GM21723 (cell line): ENCODE results near the gene SOAT1.
"Not testable (repeated sequence)": the region's sequence is repeated elsewhere in the genome, so short reads cannot be mapped to it uniquely, and the experiment has no call there.

ENCODE experiments used
- ATAC-seq: cut with Tn5 transposase; IDR thresholded peaks from one replicate; pipeline ENCODE4 v1.9.1; 2021; ENCODE audit warnings: mild to moderate bottlenecking, moderate library complexity; ENCODE audit not compliant: unreplicated experiment

The SOAT1 gene

DNA sequence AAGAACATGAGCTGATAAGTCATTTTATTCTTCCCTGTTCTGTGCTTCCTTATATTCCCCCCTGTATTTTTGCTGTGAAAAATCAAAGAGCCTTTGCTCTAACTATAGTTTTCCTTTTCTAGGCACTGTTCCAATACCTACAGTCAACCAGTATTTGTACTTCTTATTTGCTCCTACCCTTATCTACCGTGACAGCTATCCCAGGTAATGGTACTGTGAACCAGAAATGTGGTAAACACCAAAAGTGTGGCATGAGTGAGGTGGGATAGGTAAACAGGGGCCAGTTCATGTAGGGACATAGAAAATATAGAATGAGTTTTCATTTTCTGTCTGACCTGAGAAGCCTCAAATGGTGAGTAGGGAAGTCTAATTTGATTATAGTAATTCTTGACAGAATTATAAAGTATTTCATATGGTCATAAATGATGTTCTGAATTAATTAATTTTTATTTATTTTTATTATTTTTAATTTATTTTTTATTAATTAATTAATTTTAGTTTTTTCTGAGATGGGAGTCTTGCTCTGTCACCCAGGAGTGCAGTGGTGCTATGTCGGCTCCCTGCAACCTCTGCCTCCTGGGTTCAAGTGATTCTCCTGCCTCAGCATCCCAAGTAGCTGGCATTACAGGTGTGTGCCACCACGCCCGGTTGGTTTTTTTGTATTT lies 49.3 kb downstream of the SOAT1 start:
- ATAC-seq, result no peak

- no peak for ATAC-seq
These were observed 57.7 kb downstream of the SOAT1 start for GRCh38 chr1:179351281-179351680.

DNA sequence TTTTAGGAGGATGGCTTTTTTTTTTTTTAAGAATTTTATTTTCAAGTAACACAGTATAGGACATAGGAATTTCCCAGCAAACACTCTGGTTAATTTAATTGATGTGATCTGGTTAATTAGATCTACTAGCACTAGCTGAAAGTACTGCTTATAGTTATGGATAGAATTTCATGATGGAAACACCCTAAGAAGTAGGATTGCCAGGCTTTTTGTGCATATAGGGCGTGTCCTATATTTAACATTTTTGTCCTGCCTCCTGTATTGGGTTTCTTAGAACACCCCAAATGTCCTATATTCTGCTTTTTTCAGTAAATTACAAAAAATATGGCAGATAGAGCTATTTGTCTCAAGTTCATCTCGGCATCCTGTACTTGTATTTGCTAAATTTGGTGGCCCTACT lies 58.6 kb downstream of the SOAT1 start:
- ATAC-seq, result no peak

- no peak for ATAC-seq
These were observed 59.9 kb downstream of the SOAT1 start for GRCh38 chr1:179353546-179353945.

DNA sequence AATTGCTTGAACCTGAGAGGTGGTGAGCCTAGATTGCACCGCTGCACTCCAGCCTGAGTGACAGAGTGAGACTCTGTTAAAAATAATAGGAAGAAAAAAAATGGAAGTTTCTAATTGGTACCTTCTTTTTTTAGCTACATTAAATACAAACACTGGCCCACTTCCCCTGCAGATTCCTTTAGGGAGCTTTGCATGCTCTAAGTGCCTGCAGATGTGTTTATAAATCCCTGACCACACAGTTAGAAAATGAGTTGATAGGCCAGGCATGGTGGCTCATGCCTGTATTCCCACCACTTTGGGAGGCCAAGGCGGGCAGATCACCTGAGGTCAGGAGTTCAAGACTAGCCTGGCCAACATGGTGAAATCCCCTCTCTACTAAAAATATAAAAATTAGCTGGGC lies 68.0 kb downstream of the SOAT1 start:
- ATAC-seq, result not testable (repeated sequence)

DNA sequence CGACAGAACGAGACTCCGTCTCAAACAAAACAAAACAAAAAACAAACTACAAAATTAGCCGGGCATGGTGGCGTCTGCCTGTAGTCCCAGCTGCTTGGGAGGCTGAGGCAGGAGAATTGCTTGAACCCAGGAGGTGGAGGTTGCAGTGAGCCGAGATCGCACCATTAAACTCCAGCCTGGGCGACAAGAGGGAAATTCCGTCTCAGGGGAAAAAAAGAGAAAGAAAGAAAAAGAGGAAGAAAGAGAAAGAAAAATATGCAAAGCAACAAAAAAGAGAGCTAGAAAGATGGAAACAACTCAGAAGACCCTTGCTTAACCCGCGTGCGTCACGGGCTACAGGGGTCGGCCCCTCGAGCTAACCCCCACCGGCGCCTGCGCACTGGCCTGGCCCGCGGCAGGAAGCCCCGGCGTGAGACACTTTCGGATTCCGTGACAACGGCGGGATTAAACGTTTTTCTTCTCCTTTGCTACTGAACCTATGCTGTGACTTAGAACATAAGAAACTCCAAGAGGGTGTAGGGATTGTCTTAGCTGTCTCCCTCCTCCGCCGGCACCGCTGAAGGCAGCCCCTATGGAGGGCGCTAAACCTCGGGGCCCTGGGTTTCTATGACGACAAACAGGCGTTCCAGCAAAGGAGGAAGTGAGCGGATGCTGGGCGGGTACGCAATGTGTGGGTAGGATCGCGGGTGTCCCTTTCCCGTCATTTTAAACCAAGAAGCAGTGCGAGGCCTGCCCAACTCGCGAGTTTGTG lies 71.9 kb downstream of the SOAT1 start, which contains the start of gene AXDND1:
Gene AXDND1, plus strand, starts transcription at position 630 of the 751 bp plus-strand sequence. CDS start 539 bp downstream, outside the sequence.
- peak; percentile 98 for ATAC-seq

DNA sequence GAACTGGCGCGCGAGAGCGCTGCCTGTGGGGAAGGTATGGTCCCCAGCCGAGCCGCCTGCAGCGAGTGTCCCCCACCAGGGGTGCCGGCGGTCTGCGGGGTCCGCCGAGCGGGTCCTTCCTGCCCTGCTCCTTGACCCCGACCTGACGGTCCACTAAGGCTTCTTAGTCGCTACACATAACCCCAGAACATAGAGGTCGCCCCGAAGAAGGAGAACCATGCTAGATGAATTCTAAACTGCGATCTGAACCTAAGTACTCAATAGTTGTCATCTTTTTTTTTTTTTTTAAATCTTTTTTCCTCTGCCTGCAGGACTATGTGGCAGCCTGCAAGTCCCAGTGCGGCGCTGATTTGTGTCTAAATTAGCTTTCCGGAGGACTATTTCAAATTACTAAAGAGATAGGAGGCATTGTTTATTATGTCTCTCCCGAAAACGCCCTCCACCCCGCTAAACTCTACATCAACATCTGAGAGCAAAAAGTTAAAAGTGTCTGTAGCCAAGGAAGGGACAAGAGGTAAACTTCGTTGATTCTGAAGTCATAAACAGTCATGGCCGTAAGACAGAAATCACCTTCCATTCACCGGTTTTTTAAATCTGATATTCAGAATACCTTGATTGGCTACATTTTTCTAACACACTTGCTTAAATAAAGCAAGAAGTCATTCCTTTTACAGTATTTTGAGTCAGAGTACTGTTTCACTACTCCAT lies 72.7 kb downstream of the SOAT1 start:
- ATAC-seq, result peak; percentile 46

DNA sequence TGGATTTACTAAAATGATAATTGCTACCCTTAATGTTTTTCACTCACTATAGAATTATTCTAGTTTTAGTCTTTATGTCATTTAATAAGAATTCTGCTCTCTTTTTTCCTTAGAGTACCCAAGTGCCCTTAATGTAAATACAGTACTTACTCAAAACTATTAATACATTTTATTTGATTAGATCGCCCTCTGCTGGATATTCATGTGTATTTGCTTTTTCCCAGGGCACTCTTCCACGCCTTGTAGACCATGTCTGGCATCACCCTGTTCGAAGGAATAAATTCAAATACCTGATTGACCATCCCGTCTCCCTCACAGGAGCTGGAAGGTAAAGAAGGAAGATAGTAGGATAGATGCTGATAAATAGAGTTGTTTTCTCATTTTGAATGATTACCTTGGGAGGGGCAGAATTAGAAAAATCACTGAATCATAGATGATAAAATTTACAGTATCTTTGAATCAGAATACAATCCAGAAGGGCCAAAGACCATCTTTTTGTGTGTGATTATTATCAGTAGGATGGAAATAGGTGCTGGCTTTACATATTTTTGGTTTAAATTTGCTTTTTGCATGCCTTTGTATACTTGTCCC lies 76.2 kb downstream of the SOAT1 start:
- peak; percentile 31 for ATAC-seq

DNA sequence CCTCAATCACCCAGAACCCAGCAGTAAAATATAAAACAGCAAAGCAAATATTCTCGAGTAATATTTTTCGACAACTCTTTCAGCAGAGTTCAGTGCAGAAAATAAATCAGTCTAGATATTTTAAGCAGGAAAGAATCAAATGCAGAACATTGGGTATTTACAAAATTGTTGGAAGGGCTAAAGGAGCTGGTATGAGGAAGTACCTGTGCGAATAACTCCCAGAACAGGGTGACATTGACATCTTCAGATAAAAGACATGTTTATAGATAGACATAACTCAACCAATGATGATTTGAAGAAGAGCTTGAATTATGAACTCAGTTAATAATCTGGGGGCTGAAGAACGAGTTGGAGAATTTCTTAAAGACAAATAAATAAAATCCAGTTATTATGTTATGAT lies 78.6 kb downstream of the SOAT1 start:
- ATAC-seq, result no peak

- ATAC-seq, result no peak
These were observed 82.6 kb downstream of the SOAT1 start for GRCh38 chr1:179376223-179376622.

- ATAC-seq, result no peak
These were observed 86.7 kb downstream of the SOAT1 start for GRCh38 chr1:179380299-179380698.

DNA sequence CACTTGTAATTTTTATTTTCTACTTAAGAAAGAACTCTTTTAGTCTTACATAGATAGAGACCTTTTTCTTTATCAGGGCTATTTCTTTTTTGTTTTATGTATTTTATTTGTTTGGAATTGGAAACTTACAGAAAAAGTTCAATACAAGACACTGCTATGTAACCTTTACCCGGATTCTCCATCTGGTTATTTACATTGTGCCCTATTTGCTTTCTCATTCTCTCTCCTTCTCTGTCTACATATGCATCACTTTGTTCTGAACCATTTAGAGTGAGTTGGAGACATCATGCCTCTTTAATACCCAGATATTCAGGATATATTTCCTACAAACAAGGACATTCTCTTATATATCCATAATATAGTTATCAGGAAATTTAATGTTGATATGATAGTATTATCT lies 90.4 kb downstream of the SOAT1 start:
- no peak for ATAC-seq

DNA sequence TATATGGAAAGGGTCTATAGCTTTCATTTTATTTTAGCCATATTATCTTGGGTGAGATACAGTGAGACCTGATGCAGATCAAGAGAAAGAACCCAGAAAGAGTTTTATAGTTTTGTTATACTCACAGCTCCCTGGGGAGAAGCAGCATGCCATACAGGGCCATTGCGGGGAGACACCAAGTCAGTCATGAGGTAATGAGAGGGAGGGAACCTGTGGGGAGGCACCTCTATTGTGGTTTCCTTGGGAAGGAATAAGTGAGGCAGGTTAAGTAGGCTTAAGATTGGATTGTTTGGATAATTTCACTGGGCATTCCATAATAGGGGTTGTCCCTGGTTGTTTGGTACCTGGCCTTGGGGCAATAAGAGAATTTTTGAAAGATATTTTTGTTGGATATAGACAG lies 91.9 kb downstream of the SOAT1 start:
- ATAC-seq, result no peak

DNA sequence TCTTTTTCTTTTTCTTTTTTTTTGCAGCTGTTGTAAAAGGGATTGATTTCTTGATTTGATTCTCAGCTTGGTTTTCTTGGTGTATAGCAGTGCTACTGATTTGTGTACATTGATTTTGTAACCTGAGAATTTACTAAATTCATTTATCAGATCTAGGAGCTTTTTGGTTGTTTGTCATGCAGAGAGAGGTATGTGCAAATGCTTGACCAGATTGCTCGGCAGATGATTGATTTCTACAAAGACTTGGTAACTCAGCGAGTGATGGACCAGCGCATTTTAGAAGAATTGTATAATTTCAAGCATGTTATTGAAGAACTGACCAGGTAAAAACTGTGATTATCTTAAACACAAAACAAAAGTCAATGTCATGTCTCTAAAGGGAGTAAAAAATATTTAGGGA lies 100.1 kb downstream of the SOAT1 start:
- no peak for ATAC-seq

DNA sequence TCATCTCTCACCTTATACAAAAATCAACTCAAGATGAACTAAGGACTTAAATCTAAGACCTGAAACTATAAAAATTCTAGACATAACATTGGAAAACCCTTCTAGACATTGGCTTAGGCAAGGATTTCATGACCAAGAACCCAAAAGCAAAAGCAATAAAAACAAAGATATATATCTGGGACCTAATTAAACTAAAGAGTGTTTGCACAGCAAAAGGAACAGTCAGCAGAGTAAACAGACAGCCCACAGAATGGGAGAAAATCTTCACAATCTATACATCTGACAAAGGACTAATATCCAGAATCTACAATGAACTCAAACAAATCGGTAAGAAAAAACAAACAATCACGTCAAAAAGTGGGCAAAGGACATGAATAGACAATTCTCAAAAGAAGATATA lies 105.8 kb downstream of the SOAT1 start:
- ATAC-seq, result not testable (repeated sequence)
